GM12878 (cell line): ENCODE measurements around the gene TAS2R60. TPM values are rescaled to one million over a fixed set of nuclear protein-coding genes. Genes with fewer than 3 reads are reported as not detected.

Source experiments
- ATAC-seq: fragments of 200-7000 bp; cut with Tn5 transposase; 3 replicates; pipeline ENCODE4 v1.9.1; 2020; ENCODE audit warnings: mild to moderate bottlenecking, moderate library complexity
- BruUV-seq: library from RNA; stranded (reverse); fragments of 400-500 nt; replicated peaks from 2 replicates; lab custom pipeline; 2021; lab: Mats Ljungman, UMichigan
- CTCF ChIA-PET: fragments of 300-600 bp; sonication (Branson Sonifier 250); formaldehyde crosslinking; extraction: SDS; loops from one replicate; lab custom pipeline; 2021; ENCODE audit warnings: inconsistent platforms; lab: Yijun Ruan, JAX
- POLR2A ChIA-PET: fragments of 350-600 bp; formaldehyde crosslinking; extraction: SDS; loops from one replicate; lab custom pipeline; 2021; ENCODE audit warnings: inconsistent platforms; lab: Charles Lee
- RAD21 ChIA-PET: fragments of 300-600 bp; sonication (Branson Sonifier 250); formaldehyde crosslinking; loops from one replicate; lab custom pipeline; 2023; ENCODE audit warnings: antibody characterized with exemption; ENCODE audit not compliant: unreplicated experiment; lab: Charles Lee
- SMC1A ChIA-PET: fragments of 300-600 bp; sonication (Branson Sonifier 250); formaldehyde crosslinking; loops from one replicate; lab custom pipeline; 2023; ENCODE audit not compliant: unreplicated experiment, uncharacterized antibody; lab: Charles Lee
- DNase-seq: peaks from one replicate; pipeline ENCODE4 v3.0.0-alpha.2; 2011; ENCODE audit warnings: low read depth, low spot score
- FAIRE-seq: peaks from 3 replicates; lab custom pipeline; 2011; peaks lifted over from hg19 to GRCh38; lab: Jason Lieb, UNC
- H2AFZ ChIP-seq: 2 replicates; pipeline ENCODE4 v1.6.0; 2011; ENCODE audit warnings: low read depth, low read length, control low read depth; ENCODE audit not compliant: control insufficient read depth
- H3K27ac ChIP-seq: 2 replicates; pipeline ENCODE4 v1.5.1; 2011; ENCODE audit warnings: control low read depth; ENCODE audit not compliant: control insufficient read depth, insufficient read depth
- H3K27me3 ChIP-seq, 2 experiments: replicated peaks in 1 of 2; 2 replicates each; pipeline versions ENCODE4 v1.6.0 to v1.6.1; 2011; ENCODE audit warnings: low read length in 1 of 2; ENCODE audit not compliant: control insufficient read depth in 2 of 2, insufficient read depth in 2 of 2
- H3K36me3 ChIP-seq, 2 experiments: 2 replicates each; pipeline ENCODE4 v1.5.1; 2011; ENCODE audit warnings: low read length in 1 of 2; ENCODE audit not compliant: control insufficient read depth in 2 of 2, insufficient read depth in 2 of 2
- H3K4me1 ChIP-seq: 2 replicates; pipeline ENCODE4 v1.6.1; 2011; ENCODE audit warnings: mild to moderate bottlenecking, low read length, moderate library complexity, mixed read lengths; ENCODE audit not compliant: control insufficient read depth, insufficient read depth
- H3K4me2 ChIP-seq: 2 replicates; pipeline ENCODE4 v1.6.0; 2011; ENCODE audit warnings: control low read depth; ENCODE audit not compliant: control insufficient read depth, insufficient read depth
- H3K4me3 ChIP-seq: fragments of 200-600 bp; sonication (generic); 2 replicates; pipeline ENCODE4 v1.5.1; 2016
- H3K79me2 ChIP-seq: 2 replicates; pipeline ENCODE4 v1.6.0; 2011; ENCODE audit warnings: low read length; ENCODE audit not compliant: control insufficient read depth, insufficient read depth
- H3K9ac ChIP-seq: 2 replicates; pipeline ENCODE4 v1.8.0; 2011; ENCODE audit warnings: low read length, control low read depth, mixed read lengths; ENCODE audit not compliant: control insufficient read depth, insufficient read depth
- H3K9me3 ChIP-seq: replicated peaks from 3 replicates; pipeline ENCODE4 v1.5.1; 2011; ENCODE audit warnings: mild to moderate bottlenecking, low read length; ENCODE audit not compliant: control insufficient read depth, insufficient read depth
- H4K20me1 ChIP-seq: 2 replicates; pipeline ENCODE4 v1.6.0; 2011; ENCODE audit not compliant: control insufficient read depth, insufficient read depth
- ATF7 ChIP-seq: fragments of 450-650 bp; IDR thresholded peaks from 2 replicates; pipeline ENCODE4 v1.6.1; 2016; ENCODE audit warnings: low read depth, mild to moderate bottlenecking
- BMI1 ChIP-seq: fragments of 450-650 bp; IDR thresholded peaks from 2 replicates; pipeline ENCODE4 v1.6.1; 2016; ENCODE audit warnings: mild to moderate bottlenecking, moderate library complexity, borderline replicate concordance
- CBX5 ChIP-seq: sonication (generic); IDR thresholded peaks from 2 replicates; pipeline ENCODE4 v1.6.1; 2016; ENCODE audit warnings: low read depth, moderate library complexity, mild to moderate bottlenecking, inconsistent platforms
- E4F1 ChIP-seq: fragments of 450-650 bp; IDR thresholded peaks from 2 replicates; pipeline ENCODE4 v1.6.1; 2018; ENCODE audit warnings: borderline replicate concordance, mild to moderate bottlenecking; ENCODE audit not compliant: partially characterized antibody
- MEF2A ChIP-seq: IDR thresholded peaks from 2 replicates; pipeline ENCODE4 v1.6.1; 2011; ENCODE audit warnings: low read depth, mild to moderate bottlenecking, low read length, moderate library complexity; ENCODE audit not compliant: insufficient read depth
- MLLT1 ChIP-seq: fragments of 450-650 bp; IDR thresholded peaks from 2 replicates; pipeline ENCODE4 v1.6.1; 2016; ENCODE audit warnings: mild to moderate bottlenecking
- RUNX3 ChIP-seq: IDR thresholded peaks from 2 replicates; pipeline ENCODE4 v1.6.1; 2012; ENCODE audit warnings: low read length, inconsistent platforms
- SMAD5 ChIP-seq: IDR thresholded peaks from 2 replicates; pipeline ENCODE4 v1.6.1; 2016; ENCODE audit warnings: antibody characterized with exemption, low read depth
- SMC3 ChIP-seq: IDR thresholded peaks from 2 replicates; pipeline ENCODE4 v1.6.1; 2011; ENCODE audit warnings: low read length, improper control_type of control experiment, borderline replicate concordance
- TAF1 ChIP-seq: IDR thresholded peaks from 2 replicates; pipeline ENCODE4 v1.6.1; 2011; ENCODE audit warnings: mild to moderate bottlenecking, low read depth, low read length, borderline replicate concordance
- ZBTB11 ChIP-seq: fragments of 450-650 bp; formaldehyde crosslinking; IDR thresholded peaks from 2 replicates; pipeline ENCODE4 v1.5.0; 2022; ENCODE audit warnings: mild to moderate bottlenecking, missing genetic modification characterization
- ZNF207 ChIP-seq: fragments of 450-650 bp; IDR thresholded peaks from 2 replicates; pipeline ENCODE4 v1.6.1; 2014; ENCODE audit warnings: antibody characterized with exemption, mild to moderate bottlenecking, borderline replicate concordance
- WGBS: methylation state at CpG from one replicate; pipeline ENCODE4 v1.1.6; 2016; ENCODE audit warnings: low lambda C conversion rate; ENCODE audit not compliant: insufficient replicate concordance, insufficient coverage; ENCODE audit errors: missing lambda C conversion rate; 5-methylcytosine and 5-hydroxymethylcytosine counted together
- in situ Hi-C: fragments of 300-500 bp; cut with MboI; formaldehyde crosslinking; loops from 9 replicates; pipeline ENCODE4 v1.14.3; 2018; ENCODE audit warnings: mixed read lengths
- intact Hi-C: fragments of 100-400 bp; cut with micrococcal nuclease; formaldehyde crosslinking; loops from one replicate; pipeline ENCODE4 v1.14.2; 2022; ENCODE audit not compliant: unreplicated experiment
- polyA plus RNA-seq, 11 experiments: library from polyadenylated mRNA; depleted of rRNA in 4 of 11; unstranded in 6 of 11; stranded (reverse) in 5 of 11; fragments of >200 nt; fragmentation: Nextera tagmentation in 4 of 11; fragmentation: Illumina TruSeq in 1 of 11; extraction: Ambion mirVana in 4 of 11; extraction: Trizol in 1 of 11; gene quantifications; 1 replicate in 1 of 11; 2 replicates in 10 of 11; pipeline versions ENCODE4 v1.2.1 to v1.2.3, GENCODE V29; 2011 to 2016; ENCODE audit warnings: inconsistent platforms in 2 of 11, missing spikeins in 2 of 11, low read depth in 1 of 11
- total RNA-seq, 4 experiments: library from RNA; depleted of rRNA in 3 of 4; stranded (reverse); fragments of >200 nt in 3 of 4; fragmentation: Illumina TruSeq in 1 of 4; extraction: Trizol in 1 of 4; gene quantifications; 2 replicates each; pipeline versions ENCODE4 v1.2.1 to v1.2.3, GENCODE V29; 2013 to 2021
- TF ChIP-seq, protein P1 (sequence below): fragments of 450-650 bp; IDR thresholded peaks from 2 replicates; pipeline ENCODE4 v1.6.1; 2017; ENCODE audit warnings: mild to moderate bottlenecking

TAS2R60 gene
- total and polyA plus RNA-seq, 10 of the 15 experiments (the other 5 are each of a cell fraction or from before 2014, with no cell fraction given) = not detected

DNA sequence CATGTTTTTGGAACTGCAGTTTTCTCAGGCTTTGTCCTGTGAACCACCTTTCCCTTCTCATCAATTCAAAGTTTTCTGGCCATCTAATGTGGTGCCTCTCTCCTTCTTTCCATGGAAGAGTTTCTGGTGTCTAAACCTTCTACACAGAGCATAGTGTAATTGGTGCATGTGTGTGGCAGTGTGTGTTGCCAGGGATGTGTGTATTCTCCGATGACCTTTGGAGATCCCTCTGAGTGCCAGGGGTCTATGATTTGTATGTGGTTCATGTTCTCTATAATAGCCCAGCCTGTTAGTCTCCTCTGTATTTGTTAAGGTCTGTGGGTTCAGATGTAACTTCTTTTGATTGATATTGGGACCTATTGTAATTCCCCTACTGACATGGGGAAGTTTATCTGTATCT, 1.5 kb downstream of the TAS2R60 start (continued):
- TF ChIP-seq MLLT1 = no peak

GRCh38 chr7:143447466-143447865, 4.2 kb downstream of the TAS2R60 start:
- H3K9ac ChIP-seq = no peak overlapping the region
- no peak overlapping the region for H3K4me3 ChIP-seq
- intact Hi-C loops = no loop called here
- no peak overlapping the region for H3K4me2 ChIP-seq
- H3K4me1 ChIP-seq = no peaks in the 10 kb centered on the region
- peaks cover 0 to 3% of the 10 kb centered on the region in 2 experiments; a peak in 2 of 4 replicates for H3K27me3 ChIP-seq
- H4K20me1 ChIP-seq = no peaks in the 10 kb centered on the region
- no peak overlapping the region for H2AFZ ChIP-seq
- no peak for FAIRE-seq
- no peak for ATAC-seq
- no TSS peak for BruUV-seq
- H3K36me3 ChIP-seq = no peaks in the 10 kb centered on the region
- SMC1A ChIA-PET = no interaction called here
- no peak for DNase-seq
- CTCF ChIA-PET = no interaction called here
- WGBS = 35% methylated on average over 3 of the region's 3 CpGs
- in situ Hi-C loops = no loop called here
- H3K27ac ChIP-seq = no peak overlapping the region
- RAD21 ChIA-PET = no interaction called here
- H3K79me2 ChIP-seq = no peaks in the 10 kb centered on the region
- H3K9me3 ChIP-seq = no peaks in the 10 kb centered on the region
- POLR2A ChIA-PET = no interaction called here
- TF ChIP-seq E4F1 = no peak
- TF ChIP-seq RUNX3 = no peak
- TF ChIP-seq, protein P1, sequence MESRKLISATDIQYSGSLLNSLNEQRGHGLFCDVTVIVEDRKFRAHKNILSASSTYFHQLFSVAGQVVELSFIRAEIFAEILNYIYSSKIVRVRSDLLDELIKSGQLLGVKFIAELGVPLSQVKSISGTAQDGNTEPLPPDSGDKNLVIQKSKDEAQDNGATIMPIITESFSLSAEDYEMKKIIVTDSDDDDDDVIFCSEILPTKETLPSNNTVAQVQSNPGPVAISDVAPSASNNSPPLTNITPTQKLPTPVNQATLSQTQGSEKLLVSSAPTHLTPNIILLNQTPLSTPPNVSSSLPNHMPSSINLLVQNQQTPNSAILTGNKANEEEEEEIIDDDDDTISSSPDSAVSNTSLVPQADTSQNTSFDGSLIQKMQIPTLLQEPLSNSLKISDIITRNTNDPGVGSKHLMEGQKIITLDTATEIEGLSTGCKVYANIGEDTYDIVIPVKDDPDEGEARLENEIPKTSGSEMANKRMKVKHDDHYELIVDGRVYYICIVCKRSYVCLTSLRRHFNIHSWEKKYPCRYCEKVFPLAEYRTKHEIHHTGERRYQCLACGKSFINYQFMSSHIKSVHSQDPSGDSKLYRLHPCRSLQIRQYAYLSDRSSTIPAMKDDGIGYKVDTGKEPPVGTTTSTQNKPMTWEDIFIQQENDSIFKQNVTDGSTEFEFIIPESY = no peak
- no peak for TF ChIP-seq ZBTB11 (CRISPR knock-in tag)
- no peak for TF ChIP-seq CBX5
- TF ChIP-seq SMC3 = no peak
- no peak for TF ChIP-seq ATF7
- TF ChIP-seq BMI1 = no peak
- TF ChIP-seq MEF2A = no peak
- no peak for TF ChIP-seq TAF1
- TF ChIP-seq SMAD5 = no peak
- TF ChIP-seq ZNF207 = no peak
